Naive thymus-derived CD4-positive, alpha-beta T cell (primary cell): ENCODE data around the gene CGNL1. TPM values are rescaled to one million over a fixed set of nuclear protein-coding genes. Genes with fewer than 3 reads are reported as not detected.

Experiments
- ATAC-seq: fragments of 150-1000 bp; cut with Tn5 transposase; 2 replicates; pipeline ENCODE4 v1.10.0; 2021; ENCODE audit warnings: mild to moderate bottlenecking, moderate library complexity
- CTCF ChIA-PET: fragments of 350-600 bp; sonication (Branson Sonifier 250); formaldehyde crosslinking; loops from one replicate; lab custom pipeline; 2021; ENCODE audit warnings: antibody characterized with exemption; lab: Charles Lee
- POLR2A ChIA-PET: fragments of 350-600 bp; sonication (Branson Sonifier 250); formaldehyde crosslinking; loops from one replicate; lab custom pipeline; 2021; ENCODE audit warnings: antibody characterized with exemption, inconsistent platforms; lab: Charles Lee
- DNase-seq, 9 donors: peaks; one replicate each; pipeline versions ENCODE4 v3.0.0 to v3.0.0-alpha.2; 2020 to 2022; ENCODE audit warnings: mixed read lengths in 1 of 9
- H3K27ac ChIP-seq: one replicate; pipeline ENCODE4 v1.7.0; 2013; ENCODE audit warnings: mild to moderate bottlenecking, low read depth, low read length, moderate library complexity
- H3K27me3 ChIP-seq, 2 donors: one replicate each; pipeline ENCODE4 v1.7.0; 2013; ENCODE audit warnings: low read length in 2 of 2, mild to moderate bottlenecking in 2 of 2, moderate library complexity in 2 of 2; ENCODE audit not compliant: control insufficient read depth in 2 of 2, insufficient read depth in 2 of 2
- H3K36me3 ChIP-seq, 3 experiments: 1 replicate in 2 of 3; 2 replicates in 1 of 3; pipeline ENCODE4 v1.7.0; 2013; ENCODE audit warnings: low read length in 3 of 3, mild to moderate bottlenecking in 3 of 3, moderate library complexity in 1 of 3; ENCODE audit not compliant: insufficient read depth in 3 of 3, control insufficient read depth in 2 of 3
- H3K4me1 ChIP-seq, 2 donors: one replicate each; pipeline ENCODE4 v1.7.0; 2013; ENCODE audit warnings: low read length in 2 of 2, mild to moderate bottlenecking in 2 of 2, moderate library complexity in 1 of 2; ENCODE audit not compliant: control insufficient read depth in 2 of 2, insufficient read depth in 2 of 2
- H3K4me3 ChIP-seq: 2 replicates; pipeline ENCODE4 v1.7.0; 2013; ENCODE audit warnings: mild to moderate bottlenecking, low read length
- H3K9me3 ChIP-seq, 3 experiments: 1 replicate in 2 of 3; 2 replicates in 1 of 3; pipeline ENCODE4 v1.7.0; 2013; ENCODE audit warnings: low read length in 3 of 3; ENCODE audit not compliant: control insufficient read depth in 2 of 3
- H3K27ac Mint-ChIP-seq, 9 donors: one replicate each; pipeline ENCODE4 v1.8.0; 2020 to 2022; ENCODE audit warnings: mixed read lengths in 9 of 9, mild to moderate bottlenecking in 8 of 9, moderate library complexity in 5 of 9, inconsistent platforms in 2 of 9
- H3K27me3 Mint-ChIP-seq, 5 donors: one replicate each; pipeline ENCODE4 v1.8.0; 2021 to 2022; ENCODE audit warnings: mixed read lengths in 5 of 5, mild to moderate bottlenecking in 1 of 5
- H3K36me3 Mint-ChIP-seq, 5 donors: one replicate each; pipeline ENCODE4 v1.8.0; 2020 to 2022; ENCODE audit warnings: mixed read lengths in 5 of 5, mild to moderate bottlenecking in 3 of 5, inconsistent platforms in 1 of 5
- H3K4me1 Mint-ChIP-seq, 7 donors: one replicate each; pipeline ENCODE4 v1.8.0; 2020 to 2022; ENCODE audit warnings: mixed read lengths in 7 of 7, mild to moderate bottlenecking in 3 of 7, inconsistent platforms in 1 of 7
- H3K4me3 Mint-ChIP-seq, 10 donors: one replicate each; pipeline ENCODE4 v1.8.0; 2020 to 2022; ENCODE audit warnings: mild to moderate bottlenecking in 10 of 10, mixed read lengths in 10 of 10, moderate library complexity in 6 of 10, inconsistent platforms in 2 of 10
- H3K9me3 Mint-ChIP-seq, 11 donors: one replicate each; pipeline ENCODE4 v1.8.0; 2020 to 2022; ENCODE audit warnings: mixed read lengths in 11 of 11, mild to moderate bottlenecking in 4 of 11, inconsistent platforms in 1 of 11, moderate library complexity in 1 of 11
- intact Hi-C, 2 donors: fragments of 100-400 bp; cut with micrococcal nuclease; formaldehyde crosslinking; loops; one replicate each; pipeline ENCODE4 v1.15.1; 2023
- polyA plus RNA-seq, 2 donors: library from polyadenylated mRNA; unstranded; fragments of 300-500 nt; fragmentation: Illumina TruSeq; gene quantifications; one replicate each; pipeline ENCODE4 v1.2.3, GENCODE V29; 2021
- total RNA-seq, 6 experiments: library from RNA in 5 of 6; stranded (reverse) in 5 of 6; gene quantifications; 1 replicate in 5 of 6; 2 replicates in 1 of 6; pipeline ENCODE4 v1.2.3 and lab custom pipeline; 2021 to 2026

Gene CGNL1
- total and polyA plus RNA-seq, 7 experiments from 2014 or later, result not detected

GRCh38 chr15:57505056-57505715 lies 128.9 kb downstream of the CGNL1 start:
- Histone ChIP-seq H3K36me3 (no peaks in the 10 kb centered on the region), H3K4me3 (no peak overlapping the region), H3K27ac (no peak overlapping the region), H3K4me1 (no peaks in the 10 kb centered on the region), H3K9me3 (no peaks in the 10 kb centered on the region), H3K27me3 (no peaks in the 10 kb centered on the region)
- peaks cover 0 to 2% (median 0%) of the 10 kb centered on the region in 7 donors for H3K4me1 Mint-ChIP-seq
- peaks cover 0 to 4% (median 2%) of the 10 kb centered on the region in 5 donors for H3K27me3 Mint-ChIP-seq
- peaks cover 0 to 2% (median 0%) of the 10 kb centered on the region in 11 donors for H3K9me3 Mint-ChIP-seq
- ChIA-PET CTCF (no interaction called here), POLR2A (no interaction called here)
- DNase-seq, result no peak
- no peak for ATAC-seq
- intact Hi-C loops, result no loop called here
- no peak overlapping the region for H3K4me3 Mint-ChIP-seq
- H3K27ac Mint-ChIP-seq, result no peak overlapping the region
- no peaks in the 10 kb centered on the region for H3K36me3 Mint-ChIP-seq

GRCh38 chr15:57505949-57506391 lies 129.7 kb downstream of the CGNL1 start:
- POLR2A ChIA-PET, result no interaction called here
- H3K4me3 ChIP-seq, result no peak overlapping the region
- Mint-ChIP-seq H3K9me3 (peaks cover 0 to 2% (median 0%) of the 10 kb centered on the region in 11 donors), H3K36me3 (no peaks in the 10 kb centered on the region), H3K27ac (no peak overlapping the region), H3K27me3 (peaks cover 0 to 4% (median 2%) of the 10 kb centered on the region in 5 donors), H3K4me1 (peaks cover 0 to 2% (median 0%) of the 10 kb centered on the region in 7 donors), H3K4me3 (no peak overlapping the region)
- H3K27ac ChIP-seq, result no peak overlapping the region
- no peaks in the 10 kb centered on the region for H3K4me1 ChIP-seq
- H3K36me3 ChIP-seq, result no peaks in the 10 kb centered on the region
- intact Hi-C loops, result no loop called here
- CTCF ChIA-PET, result no interaction called here
- ATAC-seq, result no peak
- H3K9me3 ChIP-seq, result no peaks in the 10 kb centered on the region
- H3K27me3 ChIP-seq, result no peaks in the 10 kb centered on the region
- DNase-seq, result no peak

- Histone ChIP-seq H3K36me3 (no peaks in the 10 kb centered on the region), H3K4me1 (no peaks in the 10 kb centered on the region), H3K9me3 (no peaks in the 10 kb centered on the region), H3K4me3 (no peak overlapping the region), H3K27ac (no peak overlapping the region), H3K27me3 (no peaks in the 10 kb centered on the region)
- no peak overlapping the region for H3K27ac Mint-ChIP-seq
- H3K4me1 Mint-ChIP-seq, result peaks cover 0 to 2% (median 0%) of the 10 kb centered on the region in 7 donors
- no peaks in the 10 kb centered on the region for H3K36me3 Mint-ChIP-seq
- no peak overlapping the region for H3K4me3 Mint-ChIP-seq
- no peak for DNase-seq
- peaks cover 0 to 5% (median 0%) of the 10 kb centered on the region in 5 donors for H3K27me3 Mint-ChIP-seq
- CTCF ChIA-PET, result no interaction called here
- ATAC-seq, result no peak
- peaks cover 0 to 2% (median 0%) of the 10 kb centered on the region in 11 donors for H3K9me3 Mint-ChIP-seq
- POLR2A ChIA-PET, result no interaction called here
- intact Hi-C loops, result no loop called here
Observed at GRCh38 chr15:57506422-57506821, 130.1 kb downstream of the CGNL1 start.

GRCh38 chr15:57507111-57507510 lies 130.8 kb downstream of the CGNL1 start:
- Mint-ChIP-seq H3K36me3 (no peaks in the 10 kb centered on the region), H3K9me3 (peaks cover 0 to 2% (median 0%) of the 10 kb centered on the region in 11 donors), H3K27me3 (peaks cover 0 to 7% (median 0%) of the 10 kb centered on the region in 5 donors), H3K4me1 (peaks cover 0 to 2% (median 0%) of the 10 kb centered on the region in 7 donors), H3K27ac (no peak overlapping the region), H3K4me3 (no peak overlapping the region)
- Histone ChIP-seq H3K27me3 (no peaks in the 10 kb centered on the region), H3K36me3 (no peaks in the 10 kb centered on the region), H3K4me3 (no peak overlapping the region), H3K27ac (no peak overlapping the region), H3K4me1 (no peaks in the 10 kb centered on the region), H3K9me3 (no peaks in the 10 kb centered on the region)
- intact Hi-C loops, result no loop called here
- ChIA-PET CTCF (no interaction called here), POLR2A (no interaction called here)
- no peak for ATAC-seq
- no peak for DNase-seq

GRCh38 chr15:57509126-57509525 lies 132.8 kb downstream of the CGNL1 start:
- Histone ChIP-seq H3K9me3 (no peaks in the 10 kb centered on the region), H3K4me3 (no peak overlapping the region), H3K4me1 (no peaks in the 10 kb centered on the region), H3K27me3 (no peaks in the 10 kb centered on the region), H3K27ac (no peak overlapping the region), H3K36me3 (no peaks in the 10 kb centered on the region)
- POLR2A ChIA-PET, result no interaction called here
- Mint-ChIP-seq H3K9me3 (peaks cover 0 to 2% (median 0%) of the 10 kb centered on the region in 11 donors), H3K27me3 (peaks cover 0 to 7% (median 0%) of the 10 kb centered on the region in 5 donors), H3K27ac (no peak overlapping the region), H3K4me1 (peaks cover 0 to 2% (median 0%) of the 10 kb centered on the region in 7 donors), H3K36me3 (no peaks in the 10 kb centered on the region), H3K4me3 (no peak overlapping the region)
- CTCF ChIA-PET, result no interaction called here
- intact Hi-C loops, result no loop called here
- ATAC-seq, result no peak
- DNase-seq, result no peak

- Histone ChIP-seq H3K9me3 (no peaks in the 10 kb centered on the region), H3K4me1 (no peaks in the 10 kb centered on the region), H3K27me3 (no peaks in the 10 kb centered on the region), H3K4me3 (no peak overlapping the region), H3K27ac (no peak overlapping the region), H3K36me3 (no peaks in the 10 kb centered on the region)
- ChIA-PET POLR2A (no interaction called here), CTCF (no interaction called here)
- ATAC-seq (no peak), DNase-seq (no peak)
- Mint-ChIP-seq H3K27me3 (peaks cover 0 to 10% (median 0%) of the 10 kb centered on the region in 5 donors), H3K4me1 (peaks cover 0 to 2% (median 0%) of the 10 kb centered on the region in 7 donors), H3K36me3 (no peaks in the 10 kb centered on the region), H3K4me3 (no peak overlapping the region), H3K27ac (no peak overlapping the region), H3K9me3 (peaks cover 0 to 2% (median 0%) of the 10 kb centered on the region in 11 donors)
- intact Hi-C loops, result no loop called here
Observed at GRCh38 chr15:57509965-57510364, 133.7 kb downstream of the CGNL1 start.

- H3K27ac Mint-ChIP-seq, result no peak overlapping the region
- CTCF ChIA-PET, result no interaction called here
Observed at GRCh38 chr15:57510647-57511046, 134.3 kb downstream of the CGNL1 start.

More at GRCh38 chr15:57510647-57511046, 134.3 kb downstream of the CGNL1 start:
- H3K4me3 Mint-ChIP-seq, result no peak overlapping the region
- no peaks in the 10 kb centered on the region for H3K27me3 ChIP-seq
- no peaks in the 10 kb centered on the region for H3K4me1 Mint-ChIP-seq
- intact Hi-C loops, result no loop called here
- H3K9me3 Mint-ChIP-seq, result peaks cover 0 to 2% (median 0%) of the 10 kb centered on the region in 11 donors
- no peaks in the 10 kb centered on the region for H3K9me3 ChIP-seq
- peaks cover 0 to 10% (median 0%) of the 10 kb centered on the region in 5 donors for H3K27me3 Mint-ChIP-seq
- H3K36me3 ChIP-seq, result no peaks in the 10 kb centered on the region
- DNase-seq (no peak), ATAC-seq (no peak)
- H3K36me3 Mint-ChIP-seq, result no peaks in the 10 kb centered on the region
- no peaks in the 10 kb centered on the region for H3K4me1 ChIP-seq
- no peak overlapping the region for H3K4me3 ChIP-seq
- POLR2A ChIA-PET, result no interaction called here
- no peak overlapping the region for H3K27ac ChIP-seq
